NB4 (cell line): ENCODE results near the gene GET3.

Experiments used
- CTCF ChIP-seq: IDR thresholded peaks from one replicate; pipeline ENCODE4 v1.5.1; 2012; ENCODE audit warnings: low read depth, low read length
- MAX ChIP-seq: IDR thresholded peaks from 2 replicates; pipeline ENCODE4 v1.6.1; 2011; ENCODE audit warnings: low read depth, low read length
- MYC ChIP-seq: IDR thresholded peaks from 2 replicates; pipeline ENCODE4 v1.6.1; 2011; ENCODE audit warnings: low read depth, low read length
- POLR2A ChIP-seq: IDR thresholded peaks from 2 replicates; pipeline ENCODE4 v1.6.1; 2011; ENCODE audit warnings: mild to moderate bottlenecking; ENCODE audit not compliant: insufficient read length; ENCODE audit errors: extremely low read depth

- TF ChIP-seq CTCF (no peak), POLR2A (no peak), MAX (no peak), MYC (no peak)
Observed at GRCh38 chr19:12689581-12690216, 47.6 kb upstream of the GET3 start.
